Cardiac muscle cell (in vitro differentiated cells and primary cell): ENCODE measurements around the gene ADGB. TPM values are rescaled to one million over a fixed set of nuclear protein-coding genes. Genes with fewer than 3 reads are reported as not detected.
"Not testable (repeated sequence)": the region's sequence is repeated elsewhere in the genome, so short reads cannot be mapped to it uniquely, and the experiment has no call there.

Experiments
- DNase-seq, 2 donors: peaks; one replicate each; pipeline versions ENCODE4 v3.0.0 to v3.0.0-alpha.2; 2010 to 2017; ENCODE audit warnings: low read depth in 1 of 2, low spot score in 1 of 2
- H3K27ac ChIP-seq: fragments of 200-600 bp; sonication (generic); 2 replicates; pipeline ENCODE4 v1.5.1; 2016
- H3K27me3 ChIP-seq: fragments of 200-600 bp; sonication (generic); 2 replicates; pipeline ENCODE4 v1.6.0; 2016; ENCODE audit warnings: control low read depth
- H3K36me3 ChIP-seq: fragments of 200-600 bp; sonication (generic); 2 replicates; pipeline ENCODE4 v1.5.1; 2016; ENCODE audit warnings: control low read depth
- H3K4me1 ChIP-seq: fragments of 200-600 bp; sonication (generic); 2 replicates; pipeline ENCODE4 v1.8.1; 2017; ENCODE audit warnings: low read depth, mild to moderate bottlenecking, mixed run types
- H3K4me3 ChIP-seq: fragments of 200-600 bp; sonication (generic); 2 replicates; pipeline ENCODE4 v1.5.1; 2016; ENCODE audit warnings: mild to moderate bottlenecking
- H3K9me3 ChIP-seq: fragments of 200-600 bp; sonication (generic); 2 replicates; pipeline ENCODE4 v1.5.1; 2017; ENCODE audit warnings: low read depth, mild to moderate bottlenecking, control low read depth
- polyA plus RNA-seq: library from polyadenylated mRNA; unstranded; fragments of >200 nt; fragmentation: Nextera tagmentation; extraction: Ambion mirVana; gene quantifications from 2 replicates; pipeline ENCODE4 v1.2.1, GENCODE V29; 2016
- total RNA-seq: library from RNA; depleted of rRNA; stranded (reverse); fragments of >200 nt; gene quantifications from 2 replicates; pipeline ENCODE4 v1.2.3, GENCODE V29; 2016
- TF ChIP-seq, protein P1 (sequence below): IDR thresholded peaks from 2 replicates; pipeline ENCODE4 v1.5.1; 2012; ENCODE audit warnings: low read depth, mild to moderate bottlenecking, low read length

ADGB gene
- total RNA-seq (not detected in 2 replicates), polyA plus RNA-seq (not detected in 2 replicates)

DNA sequence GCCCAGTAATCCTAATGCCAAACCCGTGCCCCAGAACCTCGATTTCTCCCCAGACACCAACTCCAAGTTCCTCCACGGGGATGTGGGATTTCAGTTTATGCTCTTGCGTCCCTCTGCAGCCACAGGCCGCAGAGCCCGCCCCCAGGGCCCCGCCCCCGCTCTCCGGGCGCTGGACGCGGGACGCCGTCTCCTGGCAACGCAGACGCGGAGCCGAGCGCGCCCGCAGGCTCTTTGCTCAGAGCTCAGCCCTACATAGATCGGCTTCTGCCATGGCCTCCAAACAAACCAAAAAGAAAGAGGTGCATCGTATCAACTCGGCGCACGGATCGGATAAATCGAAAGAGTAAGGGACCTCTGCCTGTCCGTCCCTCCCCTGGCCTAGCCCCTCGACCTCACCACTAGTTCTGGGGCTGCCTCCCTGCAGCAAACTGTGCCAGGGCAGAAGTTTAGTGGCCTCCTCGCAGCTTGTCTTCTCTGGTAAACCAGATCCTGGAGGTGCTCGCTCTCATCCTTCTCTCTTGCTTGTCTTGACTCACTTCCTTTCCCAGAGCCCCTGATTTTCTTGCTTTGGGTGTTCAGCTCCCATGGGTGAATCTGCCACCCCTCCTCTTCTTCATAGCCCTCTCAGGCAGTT lies at the start of gene ADGB:
Gene ADGB (plus strand): TSS at position 201 of the 634 bp plus-strand sequence. CDS start 69 bp downstream, at position 270.
- H3K9me3 ChIP-seq = no peaks in the 10 kb centered on the region
- TF ChIP-seq, protein P1, sequence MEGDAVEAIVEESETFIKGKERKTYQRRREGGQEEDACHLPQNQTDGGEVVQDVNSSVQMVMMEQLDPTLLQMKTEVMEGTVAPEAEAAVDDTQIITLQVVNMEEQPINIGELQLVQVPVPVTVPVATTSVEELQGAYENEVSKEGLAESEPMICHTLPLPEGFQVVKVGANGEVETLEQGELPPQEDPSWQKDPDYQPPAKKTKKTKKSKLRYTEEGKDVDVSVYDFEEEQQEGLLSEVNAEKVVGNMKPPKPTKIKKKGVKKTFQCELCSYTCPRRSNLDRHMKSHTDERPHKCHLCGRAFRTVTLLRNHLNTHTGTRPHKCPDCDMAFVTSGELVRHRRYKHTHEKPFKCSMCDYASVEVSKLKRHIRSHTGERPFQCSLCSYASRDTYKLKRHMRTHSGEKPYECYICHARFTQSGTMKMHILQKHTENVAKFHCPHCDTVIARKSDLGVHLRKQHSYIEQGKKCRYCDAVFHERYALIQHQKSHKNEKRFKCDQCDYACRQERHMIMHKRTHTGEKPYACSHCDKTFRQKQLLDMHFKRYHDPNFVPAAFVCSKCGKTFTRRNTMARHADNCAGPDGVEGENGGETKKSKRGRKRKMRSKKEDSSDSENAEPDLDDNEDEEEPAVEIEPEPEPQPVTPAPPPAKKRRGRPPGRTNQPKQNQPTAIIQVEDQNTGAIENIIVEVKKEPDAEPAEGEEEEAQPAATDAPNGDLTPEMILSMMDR = no peak
- H3K4me3 ChIP-seq = peak within 1 kb of the TSS; percentile 27
- no peaks in the 10 kb centered on the region for H3K4me1 ChIP-seq
- peak; percentile 75 to 80 for DNase-seq
- H3K27ac ChIP-seq = no peak within 1 kb of the TSS
- H3K27me3 ChIP-seq = no peaks in the 10 kb centered on the region
- no peaks in the 10 kb centered on the region for H3K36me3 ChIP-seq

DNA sequence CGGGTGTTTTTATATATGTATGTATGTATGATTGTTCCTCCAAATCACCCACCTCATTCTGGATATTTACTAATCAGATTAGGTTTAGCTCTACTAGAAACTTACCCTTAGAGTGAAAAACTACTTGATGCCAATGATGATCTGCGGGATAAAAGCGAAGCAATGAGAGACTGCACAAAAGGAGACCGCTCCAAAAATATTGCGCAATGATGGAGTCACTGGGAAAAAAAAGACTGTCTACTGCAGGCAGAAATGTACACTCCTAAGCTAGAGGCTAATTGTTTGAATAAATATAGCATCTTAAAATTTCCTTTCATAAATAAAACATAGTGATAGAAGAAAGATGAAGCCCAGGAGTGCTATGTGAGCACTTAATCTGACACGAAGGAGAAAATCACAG lies 47.9 kb upstream of the ADGB start:
- H3K36me3 ChIP-seq = peaks cover 8% of the 10 kb centered on the region
- H3K9me3 ChIP-seq = no peaks in the 10 kb centered on the region
- peak in 1 of 2 donors; percentile 37 for DNase-seq
- H3K27ac ChIP-seq = no peak overlapping the region
- H3K4me3 ChIP-seq = no peak overlapping the region
- H3K27me3 ChIP-seq = no peaks in the 10 kb centered on the region
- peaks cover 5% of the 10 kb centered on the region for H3K4me1 ChIP-seq
- TF ChIP-seq, protein P1 = no peak

DNA sequence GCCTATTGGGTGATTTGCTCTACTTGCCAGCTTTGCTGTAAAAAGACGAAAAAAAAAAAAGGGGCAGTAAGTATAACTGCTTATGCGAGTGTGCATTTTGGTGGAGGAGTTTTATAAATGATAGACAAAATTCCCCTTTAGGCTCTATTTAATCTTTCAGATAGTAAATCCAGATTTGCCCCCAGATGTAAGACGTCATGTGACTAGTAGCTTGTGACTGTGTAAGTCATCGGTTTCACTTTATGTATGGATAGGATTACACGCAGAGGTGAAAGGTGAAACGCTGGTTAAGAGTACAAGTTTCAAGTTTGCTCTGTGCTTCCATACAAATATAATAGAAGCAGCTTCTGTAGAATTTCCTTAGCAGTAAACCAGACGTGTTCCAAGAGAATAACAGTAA lies 47.2 kb upstream of the ADGB start:
- Histone ChIP-seq H3K36me3 (peaks cover 8% of the 10 kb centered on the region), H3K4me1 (peaks cover 5% of the 10 kb centered on the region), H3K9me3 (no peaks in the 10 kb centered on the region), H3K4me3 (no peak overlapping the region), H3K27ac (no peak overlapping the region), H3K27me3 (no peaks in the 10 kb centered on the region)
- DNase-seq = no peak
- TF ChIP-seq, protein P1 = no peak

DNA sequence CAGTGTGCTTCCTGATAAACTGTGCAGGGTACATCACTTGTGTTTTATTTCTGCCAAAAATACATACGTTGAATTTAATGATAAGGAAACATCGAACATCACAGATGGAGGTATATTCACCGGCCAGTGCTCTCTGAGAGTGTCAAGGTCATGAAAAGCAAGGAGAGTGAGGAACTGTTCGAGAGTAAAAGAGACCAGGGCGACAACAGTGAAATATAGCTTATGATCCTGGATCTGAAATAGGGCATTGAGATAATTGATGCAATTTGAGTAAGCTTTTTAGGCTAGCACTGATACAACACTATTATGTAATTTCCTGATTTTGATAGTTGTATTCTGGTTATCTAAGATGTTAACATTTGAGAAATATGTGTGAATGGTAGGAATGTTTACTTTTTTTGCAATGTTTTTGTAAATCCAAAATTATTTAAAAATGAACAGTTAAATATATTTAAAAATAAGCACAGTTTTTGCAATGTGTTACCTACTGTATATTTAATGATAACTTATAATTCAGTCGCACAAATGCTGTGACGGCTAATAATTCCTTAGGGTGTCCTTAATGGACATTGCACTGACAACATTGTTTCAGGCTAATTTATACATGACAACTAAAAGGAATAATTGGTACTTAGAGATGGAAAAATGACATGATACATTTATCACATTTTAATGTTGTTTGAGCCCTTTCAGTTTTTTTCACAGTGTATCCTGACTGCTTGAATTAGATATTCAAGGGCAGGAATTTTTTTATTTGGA lies 45.2 kb upstream of the ADGB start:
- Histone ChIP-seq H3K4me1 (peaks cover 5% of the 10 kb centered on the region), H3K27ac (no peak overlapping the region), H3K4me3 (no peak overlapping the region), H3K27me3 (no peaks in the 10 kb centered on the region), H3K36me3 (peaks cover 8% of the 10 kb centered on the region), H3K9me3 (no peaks in the 10 kb centered on the region)
- TF ChIP-seq, protein P1 = no peak
- DNase-seq = no peak

DNA sequence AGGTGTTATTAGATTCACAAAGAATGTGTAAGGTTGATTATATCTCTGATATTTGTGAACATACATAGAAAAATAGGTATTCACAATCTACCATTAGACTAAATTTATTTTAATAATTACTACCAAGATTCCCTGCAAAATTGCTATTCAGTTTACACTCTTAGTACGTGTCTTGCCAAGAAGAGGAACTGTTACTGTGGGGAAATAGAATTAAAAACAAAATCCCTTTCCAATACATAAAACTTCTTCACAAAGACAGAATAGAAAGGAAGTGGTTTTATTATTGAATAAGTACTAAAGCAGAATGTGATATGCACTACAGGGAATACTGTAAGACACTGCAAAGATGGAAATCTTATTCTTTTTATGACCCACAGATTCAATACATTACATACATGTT lies 38.2 kb upstream of the ADGB start:
- H3K36me3 ChIP-seq = no peaks in the 10 kb centered on the region
- no peak for DNase-seq
- H3K9me3 ChIP-seq = no peaks in the 10 kb centered on the region
- TF ChIP-seq, protein P1 = no peak
- H3K4me3 ChIP-seq = no peak overlapping the region
- peaks cover 5% of the 10 kb centered on the region for H3K4me1 ChIP-seq
- no peak overlapping the region for H3K27ac ChIP-seq
- no peaks in the 10 kb centered on the region for H3K27me3 ChIP-seq

DNA sequence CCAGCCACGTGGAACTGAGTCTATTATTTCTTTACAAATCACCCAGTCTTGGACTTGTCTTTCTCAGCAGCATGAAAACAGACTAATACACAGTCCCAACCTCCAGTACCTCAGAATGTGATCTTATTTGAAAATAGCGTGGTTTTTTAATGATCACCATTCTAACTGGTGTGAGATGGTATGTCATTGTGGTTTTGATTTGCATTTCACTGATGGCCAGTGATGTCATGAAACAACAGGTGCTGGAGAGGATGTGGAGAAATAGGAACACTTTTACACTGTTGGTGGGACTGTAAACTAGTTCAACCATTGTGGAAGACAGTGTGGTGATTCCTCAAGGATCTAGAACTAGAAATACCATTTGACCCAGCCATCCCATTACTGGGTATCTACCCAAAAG lies 32.1 kb upstream of the ADGB start:
- not testable (repeated sequence) for H3K27ac ChIP-seq, H3K9me3 ChIP-seq

DNA sequence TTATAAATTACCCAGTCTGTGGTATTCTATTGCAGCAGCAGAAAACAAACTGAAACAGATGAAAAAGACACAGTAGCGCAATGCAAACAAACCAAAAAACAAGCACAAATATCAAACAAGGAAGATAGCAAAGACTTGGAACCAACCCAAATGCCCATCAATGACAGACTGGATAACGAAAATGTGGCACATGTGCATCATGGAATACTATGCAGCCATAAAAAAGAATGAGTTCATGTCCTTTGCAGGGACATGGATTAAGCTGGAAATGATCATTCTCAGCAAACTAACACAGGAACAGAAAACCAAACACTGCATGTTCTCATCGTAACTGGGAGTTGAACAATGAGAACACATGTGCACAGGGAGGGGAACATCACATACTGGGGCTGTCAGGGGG lies 30.2 kb upstream of the ADGB start:
- not testable (repeated sequence) for H3K4me1 ChIP-seq, H3K36me3 ChIP-seq, H3K27ac ChIP-seq, DNase-seq, H3K27me3 ChIP-seq, H3K9me3 ChIP-seq, H3K4me3 ChIP-seq

More for the DNA sequence above, 32.1 kb upstream of the ADGB start:
- H3K27me3 ChIP-seq, H3K4me3 ChIP-seq, DNase-seq, H3K36me3 ChIP-seq, H3K4me1 ChIP-seq: not testable (repeated sequence)
